ENCODE measurements around the gene UNKL. TPM values are rescaled to one million over a fixed set of nuclear protein-coding genes. Genes with fewer than 3 reads are reported as not detected.
A peak's percentile ranks its signal among the peaks of the same experiment; 100 is the strongest.

The UNKL gene
- total RNA-seq, 1 donor from 2014 or later, result 70.7 TPM

DNA sequence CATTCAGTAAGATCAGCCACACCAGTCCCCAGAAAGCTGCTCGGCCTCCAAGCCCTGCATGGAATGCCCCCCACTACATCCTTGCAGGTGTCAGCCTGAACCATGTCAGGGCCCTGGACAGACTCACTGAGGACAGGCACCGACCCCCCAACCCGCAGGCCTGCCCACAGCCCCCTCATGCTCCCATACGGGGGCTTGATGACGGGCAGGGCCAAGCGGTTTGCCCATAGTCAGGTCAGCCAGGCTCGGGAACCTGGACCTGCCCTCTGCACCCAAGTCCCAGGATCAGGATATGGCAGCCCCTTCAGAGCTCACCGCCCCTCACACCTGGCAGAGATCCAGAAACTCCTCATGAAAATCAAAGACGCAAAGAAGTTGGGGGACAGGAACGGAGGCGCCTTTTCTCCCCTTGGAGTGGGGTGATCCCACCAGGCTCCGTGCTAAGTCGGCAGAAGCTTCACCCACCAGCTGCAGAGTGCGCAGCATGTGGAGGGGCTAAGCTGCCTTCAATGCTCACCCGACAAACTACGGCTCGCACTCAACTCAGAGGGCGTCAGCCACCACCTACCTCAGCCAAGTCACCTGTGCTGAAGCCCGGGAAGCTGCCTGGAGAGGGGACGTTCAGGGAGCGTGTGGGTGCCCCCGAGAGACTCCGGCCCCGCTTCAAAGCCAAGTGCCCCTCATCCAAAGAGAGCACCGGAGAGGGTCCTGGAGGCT is 36.3 kb downstream of the UNKL start:
- no peaks in the 10 kb centered on the region for H3K27me3 Mint-ChIP-seq
- POLR2A ChIA-PET, result interaction anchor here (0.6 to 3.6 kb wide), 8 partner anchors 29 to 327 kb away, joined by 3 to 19 read pairs (median 4); partner anchors contain the start of genes CCDC154, TELO2 and UQCC4
- peaks cover 38% of the 10 kb centered on the region for H3K36me3 Mint-ChIP-seq (ENCODE audit: low read depth)
- H3K9me3 Mint-ChIP-seq, result no peaks in the 10 kb centered on the region
- intact Hi-C loops (cut with micrococcal nuclease), result no loop called here
- ATAC-seq (ENCODE audit: low read depth) (no peak), DNase-seq (no peak)
- TF ChIP-seq, protein P1, sequence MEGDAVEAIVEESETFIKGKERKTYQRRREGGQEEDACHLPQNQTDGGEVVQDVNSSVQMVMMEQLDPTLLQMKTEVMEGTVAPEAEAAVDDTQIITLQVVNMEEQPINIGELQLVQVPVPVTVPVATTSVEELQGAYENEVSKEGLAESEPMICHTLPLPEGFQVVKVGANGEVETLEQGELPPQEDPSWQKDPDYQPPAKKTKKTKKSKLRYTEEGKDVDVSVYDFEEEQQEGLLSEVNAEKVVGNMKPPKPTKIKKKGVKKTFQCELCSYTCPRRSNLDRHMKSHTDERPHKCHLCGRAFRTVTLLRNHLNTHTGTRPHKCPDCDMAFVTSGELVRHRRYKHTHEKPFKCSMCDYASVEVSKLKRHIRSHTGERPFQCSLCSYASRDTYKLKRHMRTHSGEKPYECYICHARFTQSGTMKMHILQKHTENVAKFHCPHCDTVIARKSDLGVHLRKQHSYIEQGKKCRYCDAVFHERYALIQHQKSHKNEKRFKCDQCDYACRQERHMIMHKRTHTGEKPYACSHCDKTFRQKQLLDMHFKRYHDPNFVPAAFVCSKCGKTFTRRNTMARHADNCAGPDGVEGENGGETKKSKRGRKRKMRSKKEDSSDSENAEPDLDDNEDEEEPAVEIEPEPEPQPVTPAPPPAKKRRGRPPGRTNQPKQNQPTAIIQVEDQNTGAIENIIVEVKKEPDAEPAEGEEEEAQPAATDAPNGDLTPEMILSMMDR (IDR thresholded peaks at IDR 0.05), result no peak
- H3K27ac Mint-ChIP-seq, result peak overlapping the region; percentile 78
- CTCF ChIA-PET, result interaction anchor here (0.8 to 2.7 kb wide), 4 partner anchors 9 to 161 kb away, joined by 3 to 12 read pairs (median 3); partner anchors contain the start of gene UQCC4
- H3K4me1 Mint-ChIP-seq, result peaks cover 14% of the 10 kb centered on the region
- peak overlapping the region; percentile 80 for H3K4me3 Mint-ChIP-seq

DNA sequence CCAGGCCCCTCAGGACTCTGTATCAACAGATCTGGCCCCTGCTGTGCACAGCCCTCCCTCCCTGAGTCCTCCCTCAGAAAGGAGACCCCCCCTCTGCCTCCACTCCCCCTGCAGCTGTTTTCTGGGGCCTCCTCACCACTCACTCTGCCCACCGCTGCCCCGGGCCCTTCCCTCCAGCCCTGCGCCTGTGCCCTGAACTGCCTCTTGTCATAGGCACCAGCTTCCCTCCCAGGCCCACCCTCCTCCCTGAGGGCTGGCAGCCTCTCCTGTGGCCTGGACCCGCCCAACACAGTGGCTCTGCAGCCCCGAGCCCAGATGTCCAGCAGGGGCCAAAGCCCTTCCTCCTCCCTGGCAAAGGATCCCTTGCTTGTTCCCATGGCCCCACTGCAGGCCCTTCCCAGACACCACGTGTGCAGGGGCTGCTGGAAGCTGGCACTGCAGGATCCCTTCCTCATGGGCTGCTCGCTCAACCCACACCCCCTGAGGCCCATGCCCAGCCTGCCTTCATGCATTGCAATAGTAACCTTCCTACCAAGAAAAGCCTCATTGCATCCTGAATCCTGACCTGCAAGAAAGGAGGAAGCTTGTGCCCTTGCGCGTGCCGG is 37.0 kb downstream of the UNKL start:
- Mint-ChIP-seq H3K4me1 (peaks cover 14% of the 10 kb centered on the region), H3K27me3 (no peaks in the 10 kb centered on the region), H3K9me3 (no peaks in the 10 kb centered on the region), H3K4me3 (no peak overlapping the region), H3K36me3 (ENCODE audit: low read depth) (peaks cover 34% of the 10 kb centered on the region), H3K27ac (no peak overlapping the region)
- POLR2A ChIA-PET, result no interaction called here
- DNase-seq (no peak), ATAC-seq (ENCODE audit: low read depth) (no peak)
- CTCF ChIA-PET, result no interaction called here
- TF ChIP-seq, protein P1 (IDR thresholded peaks at IDR 0.05), result no peak
- intact Hi-C loops (cut with micrococcal nuclease), result no loop called here

DNA sequence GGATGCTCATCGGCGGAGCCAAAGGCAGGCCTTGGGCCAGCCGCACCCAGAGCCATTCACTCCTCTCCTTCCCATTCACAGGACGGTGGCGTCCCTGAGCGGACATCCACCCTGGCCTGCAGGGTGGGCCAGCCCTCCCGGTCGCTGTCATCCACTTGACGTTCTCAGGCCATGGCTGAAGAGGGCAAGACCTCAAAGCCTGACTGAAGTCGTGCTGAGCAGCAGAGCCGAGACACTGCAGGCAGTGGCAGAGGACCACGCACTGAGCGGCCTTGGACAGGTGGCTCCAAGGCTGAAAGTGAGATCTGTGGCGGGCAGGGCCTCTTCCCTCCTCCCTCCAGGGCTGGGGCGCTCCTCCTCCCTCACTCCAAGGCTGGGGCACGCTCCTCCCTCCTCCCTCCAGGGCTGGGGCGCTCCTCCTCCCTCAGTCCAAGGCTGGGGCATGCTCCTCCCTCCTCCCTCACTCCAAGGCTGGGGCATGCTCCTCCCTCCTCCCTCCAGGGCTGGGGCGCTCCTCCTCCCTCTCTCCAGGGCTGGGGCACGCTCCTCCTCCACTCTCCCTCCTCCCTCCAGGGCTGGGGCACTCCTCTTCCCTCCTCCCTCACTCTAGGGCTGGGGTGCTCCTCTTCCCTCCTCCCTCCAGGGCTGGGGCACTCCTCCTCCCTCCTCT is 38.6 kb downstream of the UNKL start:
- CTCF ChIA-PET, result no interaction called here
- DNase-seq (no peak), ATAC-seq (ENCODE audit: low read depth) (no peak)
- Mint-ChIP-seq H3K4me3 (no peak overlapping the region), H3K9me3 (no peaks in the 10 kb centered on the region), H3K27me3 (no peaks in the 10 kb centered on the region), H3K27ac (no peak overlapping the region), H3K36me3 (ENCODE audit: low read depth) (peaks cover 28% of the 10 kb centered on the region), H3K4me1 (peaks cover 14% of the 10 kb centered on the region)
- TF ChIP-seq, protein P1 (IDR thresholded peaks at IDR 0.05), result no peak
- POLR2A ChIA-PET, result no interaction called here
- intact Hi-C loops (cut with micrococcal nuclease), result no loop called here

DNA sequence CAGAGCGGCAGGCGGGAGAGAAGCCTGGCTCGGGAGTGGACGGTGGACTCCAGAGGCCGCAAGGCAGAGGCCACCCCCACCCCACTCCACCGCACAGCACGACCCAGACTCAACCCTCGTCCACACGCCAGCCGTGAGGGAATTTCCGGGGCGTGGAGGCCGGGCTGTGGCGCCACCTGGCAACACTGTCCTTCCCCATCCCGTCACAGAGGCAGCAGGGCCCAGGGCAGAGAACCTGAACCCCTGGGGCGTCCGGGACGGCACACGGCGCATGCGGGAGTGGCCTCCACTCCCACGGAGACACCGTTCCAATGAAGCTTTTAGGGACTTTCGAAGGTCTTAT is 39.2 kb downstream of the UNKL start:
- Mint-ChIP-seq H3K27ac (no peak overlapping the region), H3K36me3 (ENCODE audit: low read depth) (peaks cover 26% of the 10 kb centered on the region), H3K27me3 (no peaks in the 10 kb centered on the region), H3K9me3 (no peaks in the 10 kb centered on the region), H3K4me1 (peaks cover 13% of the 10 kb centered on the region), H3K4me3 (no peak overlapping the region)
- POLR2A ChIA-PET, result no interaction called here
- CTCF ChIA-PET, result no interaction called here
- TF ChIP-seq, protein P1 (IDR thresholded peaks at IDR 0.05), result no peak
- intact Hi-C loops (cut with micrococcal nuclease), result no loop called here
- DNase-seq (no peak), ATAC-seq (ENCODE audit: low read depth) (no peak)

Measured in activated B cell treated with CpG ODN at 0.5 μM for 24 hours (primary cell).